HG03066 (cell line): ENCODE data around the gene CELF5.

ENCODE experiments used
- ATAC-seq: cut with Tn5 transposase; IDR thresholded peaks from one replicate; pipeline ENCODE4 v1.9.1; 2021; ENCODE audit warnings: low read depth; ENCODE audit not compliant: unreplicated experiment

Gene CELF5

GRCh38 chr19:3269916-3270671 lies 45.6 kb downstream of the CELF5 start:
- ATAC-seq = no peak

- no peak for ATAC-seq
Observed at GRCh38 chr19:3270902-3271301, 46.4 kb downstream of the CELF5 start.

GRCh38 chr19:3272401-3272931 lies 48.0 kb downstream of the CELF5 start:
- no peak for ATAC-seq

- ATAC-seq = no peak
Observed at GRCh38 chr19:3272952-3273351, 48.5 kb downstream of the CELF5 start.

- ATAC-seq = no peak
Observed at GRCh38 chr19:3274245-3274941, 49.9 kb downstream of the CELF5 start.

GRCh38 chr19:3274942-3275582 lies 50.6 kb downstream of the CELF5 start:
- no peak for ATAC-seq

GRCh38 chr19:3275583-3276340 lies 51.3 kb downstream of the CELF5 start:
- ATAC-seq = no peak

GRCh38 chr19:3276341-3276799 lies 51.9 kb downstream of the CELF5 start:
- ATAC-seq = no peak

- no peak for ATAC-seq
Observed at GRCh38 chr19:3277649-3278048, 53.2 kb downstream of the CELF5 start.

- ATAC-seq = no peak
Observed at GRCh38 chr19:3278294-3278693, 53.8 kb downstream of the CELF5 start.

GRCh38 chr19:3278749-3279148 lies 54.3 kb downstream of the CELF5 start:
- no peak for ATAC-seq

GRCh38 chr19:3279306-3279705 lies 54.8 kb downstream of the CELF5 start:
- no peak for ATAC-seq

- no peak for ATAC-seq
Observed at GRCh38 chr19:3281026-3281425, 56.6 kb downstream of the CELF5 start.

GRCh38 chr19:3282155-3282554 lies 57.7 kb downstream of the CELF5 start:
- ATAC-seq = no peak

- no peak for ATAC-seq
Observed at GRCh38 chr19:3282564-3282963, 58.1 kb downstream of the CELF5 start.

GRCh38 chr19:3283246-3283751 lies 58.8 kb downstream of the CELF5 start:
- ATAC-seq = no peak

GRCh38 chr19:3283886-3284657 lies 59.6 kb downstream of the CELF5 start:
- ATAC-seq = no peak

- ATAC-seq = no peak
Observed at GRCh38 chr19:3284759-3285646, 60.5 kb downstream of the CELF5 start.
